SU-DHL-6 (cell line): ENCODE measurements around the gene KIAA0825.
A peak's percentile ranks its signal among the peaks of the same experiment; 100 is the strongest.

Experiments used
- H2AFZ ChIP-seq: fragments of 200-600 bp; sonication (generic); 2 replicates; pipeline ENCODE4 v1.6.1; 2014; ENCODE audit warnings: low read depth, mild to moderate bottlenecking, moderate library complexity, mixed read lengths, antibody characterized with exemption, low read length; ENCODE audit not compliant: severe bottlenecking
- H3F3A ChIP-seq: fragments of 200-600 bp; shearing (Covaris generic); 2 replicates; pipeline ENCODE4 v1.6.0; 2016; ENCODE audit warnings: antibody characterized with exemption, mild to moderate bottlenecking; ENCODE audit not compliant: insufficient read depth
- H3K27ac ChIP-seq: fragments of 200-600 bp; sonication (generic); 2 replicates; pipeline ENCODE4 v1.5.1; 2016; ENCODE audit warnings: low read depth, mild to moderate bottlenecking, low read length, moderate library complexity, mixed read lengths
- H3K27me3 ChIP-seq: fragments of 200-600 bp; sonication (generic), shearing (Covaris generic); 2 replicates; pipeline ENCODE4 v1.6.0; 2014; ENCODE audit warnings: mild to moderate bottlenecking, low read length
- H3K36me3 ChIP-seq: fragments of 200-600 bp; sonication (generic); 2 replicates; pipeline ENCODE4 v1.6.1; 2014; ENCODE audit warnings: mild to moderate bottlenecking, low read length, mixed read lengths
- H3K4me2 ChIP-seq: fragments of 300-600, 200-600 bp; shearing (Covaris generic), sonication (generic); 2 replicates; pipeline ENCODE4 v1.6.0; 2014; ENCODE audit warnings: low read length, low read depth, mild to moderate bottlenecking; ENCODE audit not compliant: poor library complexity, severe bottlenecking
- H3K4me3 ChIP-seq: fragments of 200-600 bp; sonication (generic); 2 replicates; pipeline ENCODE4 v1.5.1; 2014; ENCODE audit warnings: antibody characterized with exemption, low read length, mild to moderate bottlenecking, mixed read lengths; ENCODE audit not compliant: insufficient read depth, poor library complexity, severe bottlenecking
- H3K79me2 ChIP-seq: fragments of 200-600 bp; sonication (generic); 2 replicates; pipeline ENCODE4 v1.6.1; 2014; ENCODE audit warnings: mild to moderate bottlenecking, low read length, moderate library complexity; ENCODE audit not compliant: insufficient read depth
- H3K9ac ChIP-seq: fragments of 200-600 bp; sonication (generic); 2 replicates; pipeline ENCODE4 v1.7.0; 2014; ENCODE audit warnings: mild to moderate bottlenecking, low read length
- H3K9me2 ChIP-seq: fragments of 200-600 bp; sonication (generic); replicated peaks from 2 replicates; pipeline ENCODE4 v1.6.1; 2014; ENCODE audit warnings: low read length; ENCODE audit not compliant: insufficient read depth
- H3K9me3 ChIP-seq: fragments of 200-600 bp; sonication (generic); 2 replicates; pipeline ENCODE4 v1.6.1; 2014; ENCODE audit warnings: low read length, mixed read lengths; ENCODE audit not compliant: insufficient read depth
- H4K20me1 ChIP-seq: fragments of 200-600 bp; sonication (generic); 2 replicates; pipeline ENCODE4 v1.6.1; 2014; ENCODE audit warnings: low read depth, mild to moderate bottlenecking, antibody characterized with exemption, low read length, moderate library complexity, mixed read lengths
- CTCF ChIP-seq: fragments of 200-600 bp; sonication (generic); IDR thresholded peaks from one replicate; pipeline ENCODE4 v1.5.1; 2017; ENCODE audit warnings: antibody characterized with exemption, mild to moderate bottlenecking, low read length, moderate library complexity; ENCODE audit not compliant: insufficient read depth, poor library complexity, severe bottlenecking
- EZH2phosphoT487 ChIP-seq: fragments of 200-600 bp; sonication (generic), shearing (Covaris generic); conservative IDR thresholded peaks from 2 replicates; pipeline ENCODE4 v1.6.1; 2018; ENCODE audit warnings: mild to moderate bottlenecking, antibody characterized with exemption, low read length, moderate library complexity, mixed read lengths

Gene KIAA0825

GRCh38 chr5:94623011-94623410, 4.6 kb upstream of the KIAA0825 start:
- H3K79me2 ChIP-seq: peaks cover 69% of the 10 kb centered on the region
- H3F3A ChIP-seq: peaks cover 6% of the 10 kb centered on the region; the same call in 1 of the 2 replicates
- no peak for TF ChIP-seq CTCF
- no peak for TF ChIP-seq EZH2phosphoT487
- no peak overlapping the region for H3K4me3 ChIP-seq
- no peak overlapping the region for H3K27ac ChIP-seq
- peak overlapping the region; percentile 13 for H3K4me2 ChIP-seq
- H2AFZ ChIP-seq: no peak overlapping the region
- no peaks in the 10 kb centered on the region for H3K27me3 ChIP-seq
- no peaks in the 10 kb centered on the region for H3K36me3 ChIP-seq
- H3K9me2 ChIP-seq: no peaks in the 10 kb centered on the region
- H3K9ac ChIP-seq: no peak overlapping the region
- H3K9me3 ChIP-seq: no peaks in the 10 kb centered on the region
- H4K20me1 ChIP-seq: peaks cover 17% of the 10 kb centered on the region

DNA sequence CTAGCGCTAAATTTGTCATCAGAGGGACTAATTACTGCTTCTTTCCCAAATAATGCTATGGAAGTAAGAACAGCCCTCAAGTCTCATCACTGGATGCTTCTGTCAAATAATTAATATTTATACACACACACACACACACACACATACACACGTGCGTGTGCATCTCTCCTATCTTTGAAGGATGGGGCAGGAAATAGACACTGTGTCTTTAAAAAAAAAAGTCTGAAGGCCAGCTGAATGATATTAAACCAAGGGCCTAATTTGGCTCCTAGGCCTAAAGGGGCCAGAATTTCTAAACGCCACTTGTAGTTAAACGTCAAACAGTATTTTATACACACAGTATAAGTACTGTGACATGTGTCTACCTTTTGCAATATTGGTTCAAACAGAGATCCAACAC, 3.4 kb upstream of the KIAA0825 start:
- Histone ChIP-seq H3K36me3 (no peaks in the 10 kb centered on the region), H3K27ac (no peak overlapping the region), H3K4me2 (peak overlapping the region; percentile 43), H3K9ac (no peak overlapping the region), H3K27me3 (no peaks in the 10 kb centered on the region), H3K4me3 (no peak overlapping the region), H3K9me3 (no peaks in the 10 kb centered on the region), H3K9me2 (no peaks in the 10 kb centered on the region), H3K79me2 (peaks cover 64% of the 10 kb centered on the region), H3F3A (peaks cover 6% of the 10 kb centered on the region; the same call in 1 of the 2 replicates), H2AFZ (no peak overlapping the region), H4K20me1 (peaks cover 17% of the 10 kb centered on the region)
- TF ChIP-seq CTCF (no peak), EZH2phosphoT487 (no peak)

DNA sequence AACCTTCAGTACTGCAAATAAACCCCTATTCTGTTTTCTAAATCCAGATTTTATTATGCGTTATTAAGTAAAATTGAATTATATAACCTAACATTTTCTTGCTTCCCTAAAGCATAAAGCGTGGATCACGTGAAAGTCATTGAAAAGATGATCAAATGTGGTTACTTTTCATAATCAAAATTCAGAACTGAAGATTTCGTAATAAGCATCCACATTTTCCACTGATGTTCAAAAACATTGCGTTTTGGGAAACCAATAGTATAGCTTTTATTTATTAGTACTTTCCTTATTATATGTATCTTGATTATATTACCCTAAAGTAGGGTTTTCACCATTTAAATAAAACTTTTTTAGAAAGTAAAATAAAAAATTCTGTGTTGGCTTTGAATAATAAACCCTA, 1.9 kb upstream of the KIAA0825 start:
- no peaks in the 10 kb centered on the region for H3K9me3 ChIP-seq
- TF ChIP-seq CTCF (no peak), EZH2phosphoT487 (no peak)
- H3F3A ChIP-seq: peaks cover 9% of the 10 kb centered on the region
- H3K79me2 ChIP-seq: peaks cover 59% of the 10 kb centered on the region
- H2AFZ ChIP-seq: no peak overlapping the region
- peak overlapping the region; percentile 88 for H3K4me2 ChIP-seq
- no peak overlapping the region for H3K27ac ChIP-seq
- no peak overlapping the region for H3K4me3 ChIP-seq
- no peaks in the 10 kb centered on the region for H3K9me2 ChIP-seq
- H3K9ac ChIP-seq: 0 out of 2 replicates have a peak overlapping the region, but pooled peaks have one; percentile 81
- H4K20me1 ChIP-seq: peaks cover 17% of the 10 kb centered on the region
- H3K27me3 ChIP-seq: no peaks in the 10 kb centered on the region
- H3K36me3 ChIP-seq: no peaks in the 10 kb centered on the region
